NB4 (cell line): ENCODE data around the gene CDH26.

Experiments
- MYC ChIP-seq: IDR thresholded peaks from 2 replicates; pipeline ENCODE4 v1.6.1; 2011; ENCODE audit warnings: low read depth, low read length
- POLR2A ChIP-seq: IDR thresholded peaks from 2 replicates; pipeline ENCODE4 v1.6.1; 2011; ENCODE audit warnings: mild to moderate bottlenecking; ENCODE audit not compliant: insufficient read length; ENCODE audit errors: extremely low read depth
- TF ChIP-seq, protein P1 (sequence below): IDR thresholded peaks from one replicate; pipeline ENCODE4 v1.5.1; 2012; ENCODE audit warnings: low read depth, low read length

GRCh38 chr20:59977086-59977485 is 18.9 kb downstream of the CDH26 start:
- no peak for TF ChIP-seq MYC
- TF ChIP-seq POLR2A: no peak
- TF ChIP-seq, protein P1, sequence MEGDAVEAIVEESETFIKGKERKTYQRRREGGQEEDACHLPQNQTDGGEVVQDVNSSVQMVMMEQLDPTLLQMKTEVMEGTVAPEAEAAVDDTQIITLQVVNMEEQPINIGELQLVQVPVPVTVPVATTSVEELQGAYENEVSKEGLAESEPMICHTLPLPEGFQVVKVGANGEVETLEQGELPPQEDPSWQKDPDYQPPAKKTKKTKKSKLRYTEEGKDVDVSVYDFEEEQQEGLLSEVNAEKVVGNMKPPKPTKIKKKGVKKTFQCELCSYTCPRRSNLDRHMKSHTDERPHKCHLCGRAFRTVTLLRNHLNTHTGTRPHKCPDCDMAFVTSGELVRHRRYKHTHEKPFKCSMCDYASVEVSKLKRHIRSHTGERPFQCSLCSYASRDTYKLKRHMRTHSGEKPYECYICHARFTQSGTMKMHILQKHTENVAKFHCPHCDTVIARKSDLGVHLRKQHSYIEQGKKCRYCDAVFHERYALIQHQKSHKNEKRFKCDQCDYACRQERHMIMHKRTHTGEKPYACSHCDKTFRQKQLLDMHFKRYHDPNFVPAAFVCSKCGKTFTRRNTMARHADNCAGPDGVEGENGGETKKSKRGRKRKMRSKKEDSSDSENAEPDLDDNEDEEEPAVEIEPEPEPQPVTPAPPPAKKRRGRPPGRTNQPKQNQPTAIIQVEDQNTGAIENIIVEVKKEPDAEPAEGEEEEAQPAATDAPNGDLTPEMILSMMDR: no peak
